Prostate gland (tissue), 2 donors: Measurements from ENCODE around the gene USP35.

ENCODE experiments used
- POLR2A ChIP-seq: fragments of 450-650 bp; IDR thresholded peaks from one replicate; pipeline ENCODE4 v1.6.1; 2016; ENCODE audit warnings: antibody characterized with exemption, mild to moderate bottlenecking
- POLR2AphosphoS5 ChIP-seq: sonication (generic); formaldehyde crosslinking; IDR thresholded peaks from one replicate; pipeline ENCODE4 v1.6.1; 2017; ENCODE audit warnings: antibody characterized with exemption
- TF ChIP-seq, protein P1 (sequence below), 4 experiments: fragments of 200-600 bp in 2 of 4; fragments of 450-650 bp in 2 of 4; sonication (generic) in 2 of 4; IDR thresholded peaks; 1 replicate in 3 of 4; 2 replicates in 1 of 4; pipeline ENCODE4 v1.5.1; 2016 to 2019; ENCODE audit warnings: antibody characterized with exemption in 4 of 4, mild to moderate bottlenecking in 2 of 4, moderate library complexity in 2 of 4

- TF ChIP-seq, protein P1, sequence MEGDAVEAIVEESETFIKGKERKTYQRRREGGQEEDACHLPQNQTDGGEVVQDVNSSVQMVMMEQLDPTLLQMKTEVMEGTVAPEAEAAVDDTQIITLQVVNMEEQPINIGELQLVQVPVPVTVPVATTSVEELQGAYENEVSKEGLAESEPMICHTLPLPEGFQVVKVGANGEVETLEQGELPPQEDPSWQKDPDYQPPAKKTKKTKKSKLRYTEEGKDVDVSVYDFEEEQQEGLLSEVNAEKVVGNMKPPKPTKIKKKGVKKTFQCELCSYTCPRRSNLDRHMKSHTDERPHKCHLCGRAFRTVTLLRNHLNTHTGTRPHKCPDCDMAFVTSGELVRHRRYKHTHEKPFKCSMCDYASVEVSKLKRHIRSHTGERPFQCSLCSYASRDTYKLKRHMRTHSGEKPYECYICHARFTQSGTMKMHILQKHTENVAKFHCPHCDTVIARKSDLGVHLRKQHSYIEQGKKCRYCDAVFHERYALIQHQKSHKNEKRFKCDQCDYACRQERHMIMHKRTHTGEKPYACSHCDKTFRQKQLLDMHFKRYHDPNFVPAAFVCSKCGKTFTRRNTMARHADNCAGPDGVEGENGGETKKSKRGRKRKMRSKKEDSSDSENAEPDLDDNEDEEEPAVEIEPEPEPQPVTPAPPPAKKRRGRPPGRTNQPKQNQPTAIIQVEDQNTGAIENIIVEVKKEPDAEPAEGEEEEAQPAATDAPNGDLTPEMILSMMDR (IDR thresholded peaks at IDR 0.05) = no peak
- TF ChIP-seq POLR2A (no peak), POLR2AphosphoS5 (no peak)
Measured at GRCh38 chr11:78190871-78191538, 2.3 kb downstream of the USP35 start.
